ENCODE results near the gene NCOR1.

NCOR1 gene

DNA sequence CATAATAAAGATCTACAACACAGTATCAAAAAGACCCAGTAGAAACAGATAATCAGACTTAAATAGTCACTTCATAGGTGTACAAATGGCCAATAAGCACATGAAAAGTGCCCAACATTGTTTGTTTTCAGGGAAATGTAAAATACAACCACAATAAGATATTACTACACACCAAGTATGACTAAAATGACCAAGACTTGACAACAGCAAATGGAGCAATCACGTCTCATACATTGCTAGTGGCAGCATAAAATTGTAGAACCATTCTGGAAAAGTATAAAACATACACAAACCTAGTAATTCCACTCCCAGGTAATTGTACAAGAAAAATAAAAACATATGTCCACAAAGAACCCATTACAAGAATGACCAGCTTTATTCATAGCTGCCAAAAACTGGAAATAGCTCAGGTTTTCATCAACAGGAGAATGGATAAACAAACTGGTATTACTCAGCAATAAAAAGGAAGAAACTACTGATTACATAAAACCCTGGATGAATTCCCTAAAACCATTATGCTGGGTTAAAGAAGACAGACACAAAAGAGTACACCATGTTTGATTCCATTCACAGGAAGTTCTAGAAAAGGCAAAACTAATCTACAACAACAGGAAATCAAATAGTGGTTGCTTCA is 130.2 kb downstream of the NCOR1 start:
- Histone ChIP-seq H3K9me3 (ENCODE audit: control insufficient read depth, insufficient read depth, low read depth, low read length) (peaks cover 4% of the 10 kb centered on the region), H3K4me1 (ENCODE audit: control insufficient read depth, insufficient read depth, low read length) (no peaks in the 10 kb centered on the region), H3K9ac (ENCODE audit: low read length) (no peak overlapping the region), H3K27me3 (ENCODE audit: control insufficient read depth, insufficient read depth, low read length) (no peaks in the 10 kb centered on the region), H3K36me3 (ENCODE audit: control insufficient read depth, insufficient read depth, low read length) (peaks cover 41% of the 10 kb centered on the region), H3K4me3 (ENCODE audit: low read depth, low read length) (no peak overlapping the region), H3K27ac (ENCODE audit: low read depth, low read length) (no peak overlapping the region)

DNA sequence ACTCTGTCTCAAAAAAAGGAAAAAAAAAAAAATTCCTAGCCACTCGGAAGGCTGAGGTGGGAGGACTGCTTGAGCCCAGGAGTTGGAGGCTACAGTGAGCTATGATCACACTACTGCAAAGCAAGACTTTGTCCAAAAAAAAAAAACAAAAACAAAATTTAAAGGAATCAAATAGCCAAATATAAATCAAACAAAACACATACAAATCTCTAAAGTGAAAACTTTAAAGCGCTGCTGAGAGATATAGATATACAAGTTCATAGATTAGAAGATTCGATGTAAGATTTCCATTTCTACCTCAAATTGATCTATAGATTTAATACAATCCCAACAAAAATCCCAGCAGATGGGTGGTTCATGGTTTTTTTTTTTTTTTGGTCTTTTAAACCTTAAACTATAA is 132.1 kb downstream of the NCOR1 start:
- Histone ChIP-seq H3K9me3 (ENCODE audit: control insufficient read depth, insufficient read depth, low read depth, low read length) (peaks cover 4% of the 10 kb centered on the region), H3K4me3 (ENCODE audit: low read depth, low read length) (no peak overlapping the region), H3K36me3 (ENCODE audit: control insufficient read depth, insufficient read depth, low read length) (peaks cover 58% of the 10 kb centered on the region), H3K27me3 (ENCODE audit: control insufficient read depth, insufficient read depth, low read length) (no peaks in the 10 kb centered on the region), H3K9ac (ENCODE audit: low read length) (no peak overlapping the region), H3K4me1 (ENCODE audit: control insufficient read depth, insufficient read depth, low read length) (no peaks in the 10 kb centered on the region), H3K27ac (ENCODE audit: low read depth, low read length) (no peak overlapping the region)

DNA sequence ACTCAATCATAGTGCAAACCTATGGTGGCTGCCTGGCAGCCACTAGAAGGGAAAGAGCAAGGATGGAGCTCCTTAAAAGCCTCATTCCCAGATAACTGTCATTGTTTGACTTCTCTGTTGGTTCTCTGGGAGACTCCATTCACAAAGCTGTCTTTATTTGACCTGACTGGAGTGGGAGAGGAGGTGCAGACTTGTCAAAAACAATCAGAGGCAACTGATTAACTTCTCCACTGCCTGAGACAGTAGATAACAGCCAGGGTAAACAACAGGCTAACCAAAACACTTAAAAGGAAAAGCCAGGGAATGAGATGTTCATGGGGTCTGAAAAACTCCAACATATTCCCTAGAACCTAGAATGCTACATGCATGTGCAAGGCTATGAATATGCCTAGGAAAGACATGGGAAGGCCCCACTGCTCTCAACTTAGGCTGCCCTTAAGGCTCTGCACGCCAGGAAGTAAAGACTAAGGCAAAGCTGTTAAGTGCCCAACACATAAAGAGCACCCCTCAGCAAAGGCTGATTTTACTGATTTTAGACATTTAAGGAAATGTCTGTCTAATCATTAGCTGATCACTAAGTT is 133.7 kb downstream of the NCOR1 start:
- no peak overlapping the region for H3K4me3 ChIP-seq (ENCODE audit: low read depth, low read length)
- H3K9me3 ChIP-seq (ENCODE audit: control insufficient read depth, insufficient read depth, low read depth, low read length): peaks cover 4% of the 10 kb centered on the region
- H3K9ac ChIP-seq (ENCODE audit: low read length): no peak overlapping the region
- H3K4me1 ChIP-seq (ENCODE audit: control insufficient read depth, insufficient read depth, low read length): no peaks in the 10 kb centered on the region
- peaks cover 61% of the 10 kb centered on the region for H3K36me3 ChIP-seq (ENCODE audit: control insufficient read depth, insufficient read depth, low read length)
- H3K27ac ChIP-seq (ENCODE audit: low read depth, low read length): no peak overlapping the region
- no peaks in the 10 kb centered on the region for H3K27me3 ChIP-seq (ENCODE audit: control insufficient read depth, insufficient read depth, low read length)

DNA sequence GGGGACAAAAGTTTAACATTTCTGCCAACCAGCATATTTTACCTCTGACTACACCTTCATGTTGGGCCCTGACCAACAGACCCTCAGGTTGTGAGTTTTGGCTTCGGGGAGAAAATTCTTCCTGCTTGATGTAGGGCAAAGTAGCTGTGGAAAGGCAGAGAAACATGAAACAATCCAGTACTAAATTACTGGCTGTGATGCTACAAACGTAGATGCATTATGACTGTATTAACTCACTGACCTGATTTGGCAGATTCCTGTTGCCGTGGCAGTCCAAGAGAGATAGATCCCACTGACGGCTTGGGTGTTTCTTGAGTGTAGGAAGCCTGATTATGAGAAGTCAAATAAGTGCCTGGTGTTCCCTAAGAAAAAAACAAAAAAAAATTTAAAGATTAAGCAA is 135.0 kb downstream of the NCOR1 start:
- no peaks in the 10 kb centered on the region for H3K4me1 ChIP-seq (ENCODE audit: control insufficient read depth, insufficient read depth, low read length)
- H3K36me3 ChIP-seq (ENCODE audit: control insufficient read depth, insufficient read depth, low read length): peaks cover 61% of the 10 kb centered on the region
- no peak overlapping the region for H3K27ac ChIP-seq (ENCODE audit: low read depth, low read length)
- H3K9ac ChIP-seq (ENCODE audit: low read length): no peak overlapping the region
- H3K9me3 ChIP-seq (ENCODE audit: control insufficient read depth, insufficient read depth, low read depth, low read length): peaks cover 4% of the 10 kb centered on the region
- no peak overlapping the region for H3K4me3 ChIP-seq (ENCODE audit: low read depth, low read length)
- H3K27me3 ChIP-seq (ENCODE audit: control insufficient read depth, insufficient read depth, low read length): no peaks in the 10 kb centered on the region

DNA sequence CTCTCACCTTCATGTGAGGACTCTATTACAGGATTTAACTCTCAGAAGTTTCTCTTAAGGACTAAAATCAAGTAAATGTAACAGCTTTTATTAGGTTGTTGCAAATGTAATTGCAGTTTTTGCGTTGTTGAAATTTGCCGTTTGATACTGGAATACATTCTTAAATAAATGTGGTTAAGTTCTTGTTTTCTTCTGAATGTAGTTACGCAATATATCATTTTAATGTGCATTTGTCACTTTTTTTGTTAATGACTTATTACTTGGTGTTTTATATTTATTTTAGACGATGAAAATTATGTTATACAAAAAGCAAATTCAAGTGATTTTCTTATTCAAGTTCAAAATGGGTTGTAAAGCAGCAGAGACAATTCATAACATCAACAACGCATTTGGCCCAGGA is 139.4 kb downstream of the NCOR1 start:
- H3K4me1 ChIP-seq (ENCODE audit: control insufficient read depth, insufficient read depth, low read length): no peaks in the 10 kb centered on the region
- peaks cover 81% of the 10 kb centered on the region for H3K36me3 ChIP-seq (ENCODE audit: control insufficient read depth, insufficient read depth, low read length)
- H3K4me3 ChIP-seq (ENCODE audit: low read depth, low read length): no peak overlapping the region
- no peak overlapping the region for H3K9ac ChIP-seq (ENCODE audit: low read length)
- H3K27me3 ChIP-seq (ENCODE audit: control insufficient read depth, insufficient read depth, low read length): no peaks in the 10 kb centered on the region
- no peak overlapping the region for H3K27ac ChIP-seq (ENCODE audit: low read depth, low read length)
- no peaks in the 10 kb centered on the region for H3K9me3 ChIP-seq (ENCODE audit: control insufficient read depth, insufficient read depth, low read depth, low read length)

DNA sequence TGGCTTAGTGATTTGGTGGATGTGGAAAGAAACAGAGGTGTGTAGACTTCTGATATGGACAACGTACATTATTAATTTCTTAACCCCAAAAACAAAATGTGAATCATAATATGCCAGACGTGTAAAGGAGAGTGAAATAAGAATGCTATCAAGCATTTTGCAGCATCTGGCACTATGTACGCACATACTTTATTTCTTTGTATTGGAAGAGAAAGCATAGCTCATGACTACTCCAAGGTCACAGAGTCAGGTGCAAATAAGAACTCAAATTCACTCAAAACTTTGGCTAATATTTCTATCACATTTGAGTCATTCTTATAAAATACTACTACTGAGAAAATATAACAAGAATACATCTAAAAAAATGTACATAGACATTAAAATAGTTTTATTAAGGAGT is 140.9 kb downstream of the NCOR1 start:
- H3K36me3 ChIP-seq (ENCODE audit: control insufficient read depth, insufficient read depth, low read length): peaks cover 84% of the 10 kb centered on the region
- H3K27me3 ChIP-seq (ENCODE audit: control insufficient read depth, insufficient read depth, low read length): no peaks in the 10 kb centered on the region
- H3K4me1 ChIP-seq (ENCODE audit: control insufficient read depth, insufficient read depth, low read length): no peaks in the 10 kb centered on the region
- no peak overlapping the region for H3K27ac ChIP-seq (ENCODE audit: low read depth, low read length)
- H3K9ac ChIP-seq (ENCODE audit: low read length): no peak overlapping the region
- H3K9me3 ChIP-seq (ENCODE audit: control insufficient read depth, insufficient read depth, low read depth, low read length): no peaks in the 10 kb centered on the region
- H3K4me3 ChIP-seq (ENCODE audit: low read depth, low read length): no peak overlapping the region

DNA sequence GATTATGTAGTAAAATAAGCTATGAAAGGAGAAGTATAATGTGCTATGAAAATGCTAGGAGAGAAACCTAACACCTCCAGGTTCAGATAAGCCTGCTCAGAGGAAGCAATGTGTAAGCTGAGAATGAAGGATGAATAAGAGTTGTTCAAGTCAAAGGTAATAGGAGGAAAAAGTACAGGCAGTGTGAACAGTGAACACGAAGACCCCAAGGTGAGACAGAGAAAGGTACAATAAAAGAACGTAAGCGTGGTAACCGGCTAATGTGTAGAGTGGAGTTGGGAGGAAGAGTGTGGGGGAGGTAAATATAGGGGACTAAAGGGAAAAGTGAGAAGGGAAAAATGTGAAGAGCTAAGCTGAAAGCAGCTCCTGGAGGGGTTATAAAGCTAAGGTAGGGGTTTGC is 141.5 kb downstream of the NCOR1 start:
- peaks cover 84% of the 10 kb centered on the region for H3K36me3 ChIP-seq (ENCODE audit: control insufficient read depth, insufficient read depth, low read length)
- no peak overlapping the region for H3K9ac ChIP-seq (ENCODE audit: low read length)
- H3K4me3 ChIP-seq (ENCODE audit: low read depth, low read length): no peak overlapping the region
- no peaks in the 10 kb centered on the region for H3K27me3 ChIP-seq (ENCODE audit: control insufficient read depth, insufficient read depth, low read length)
- no peaks in the 10 kb centered on the region for H3K4me1 ChIP-seq (ENCODE audit: control insufficient read depth, insufficient read depth, low read length)
- H3K27ac ChIP-seq (ENCODE audit: low read depth, low read length): no peak overlapping the region
- no peaks in the 10 kb centered on the region for H3K9me3 ChIP-seq (ENCODE audit: control insufficient read depth, insufficient read depth, low read depth, low read length)

DNA sequence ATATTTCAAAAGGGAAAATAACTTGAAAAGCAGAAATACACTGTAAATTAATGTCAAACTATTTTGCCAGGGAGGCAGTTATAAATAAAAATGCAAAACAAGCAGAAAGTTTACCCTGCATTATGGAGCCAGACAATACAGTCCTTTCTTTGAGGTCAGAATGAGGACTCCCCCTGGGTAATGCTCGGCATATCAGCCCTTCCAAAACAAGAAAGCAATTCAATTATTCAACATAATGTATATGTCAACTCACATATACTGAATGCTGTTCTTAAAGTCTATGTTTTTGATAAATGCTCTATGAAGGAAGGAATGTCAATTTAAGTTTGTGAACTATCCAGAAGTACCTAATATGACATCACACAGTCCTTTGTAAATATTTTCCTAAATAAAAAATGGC is 143.3 kb downstream of the NCOR1 start:
- Histone ChIP-seq H3K27ac (ENCODE audit: low read depth, low read length) (no peak overlapping the region), H3K9me3 (ENCODE audit: control insufficient read depth, insufficient read depth, low read depth, low read length) (no peaks in the 10 kb centered on the region), H3K4me1 (ENCODE audit: control insufficient read depth, insufficient read depth, low read length) (no peaks in the 10 kb centered on the region), H3K36me3 (ENCODE audit: control insufficient read depth, insufficient read depth, low read length) (peaks cover 90% of the 10 kb centered on the region), H3K27me3 (ENCODE audit: control insufficient read depth, insufficient read depth, low read length) (no peaks in the 10 kb centered on the region), H3K9ac (ENCODE audit: low read length) (no peak overlapping the region), H3K4me3 (ENCODE audit: low read depth, low read length) (no peak overlapping the region)

DNA sequence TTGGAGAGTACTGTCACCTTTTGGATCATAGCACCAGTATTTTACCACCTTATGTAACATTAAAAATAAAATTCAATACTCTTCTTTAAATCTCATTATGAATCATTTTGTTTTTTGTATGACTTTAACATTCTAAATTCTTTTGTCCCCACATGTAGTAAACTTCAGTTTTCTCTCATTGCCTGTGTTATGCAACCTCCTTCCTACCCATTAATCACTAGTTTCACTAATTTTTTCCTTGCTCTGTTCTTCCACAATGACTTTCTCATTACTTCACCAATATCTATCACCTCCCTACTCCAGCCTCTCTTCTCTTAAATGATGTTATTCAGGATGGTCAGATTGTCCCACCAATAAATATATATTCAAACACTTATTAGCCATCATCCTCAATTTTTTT is 147.0 kb downstream of the NCOR1 start:
- peaks cover 93% of the 10 kb centered on the region for H3K36me3 ChIP-seq (ENCODE audit: control insufficient read depth, insufficient read depth, low read length)
- no peak overlapping the region for H3K4me3 ChIP-seq (ENCODE audit: low read depth, low read length)
- no peak overlapping the region for H3K27ac ChIP-seq (ENCODE audit: low read depth, low read length)
- no peaks in the 10 kb centered on the region for H3K4me1 ChIP-seq (ENCODE audit: control insufficient read depth, insufficient read depth, low read length)
- no peaks in the 10 kb centered on the region for H3K9me3 ChIP-seq (ENCODE audit: control insufficient read depth, insufficient read depth, low read depth, low read length)
- H3K27me3 ChIP-seq (ENCODE audit: control insufficient read depth, insufficient read depth, low read length): no peaks in the 10 kb centered on the region
- H3K9ac ChIP-seq (ENCODE audit: low read length): no peak overlapping the region

DNA sequence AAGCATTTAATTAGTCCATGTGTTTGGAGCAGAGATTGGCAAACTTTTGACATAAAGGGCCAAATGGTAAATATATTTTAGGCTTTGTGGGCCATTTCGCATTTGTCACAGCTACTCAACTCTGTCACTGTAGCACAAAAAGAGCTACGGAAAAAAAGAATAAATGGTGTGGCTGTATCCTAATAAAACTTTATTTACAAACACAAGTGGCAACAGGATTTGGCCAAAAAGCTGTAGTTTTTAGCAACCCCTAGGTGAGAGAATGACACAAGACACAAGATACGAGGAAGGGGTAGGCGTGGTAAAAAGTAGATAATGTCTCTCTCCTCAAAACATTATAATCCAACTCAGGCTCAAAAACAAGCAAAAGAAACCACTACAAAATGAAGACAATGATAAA is 149.2 kb downstream of the NCOR1 start:
- peaks cover 96% of the 10 kb centered on the region for H3K36me3 ChIP-seq (ENCODE audit: control insufficient read depth, insufficient read depth, low read length)
- H3K4me3 ChIP-seq (ENCODE audit: low read depth, low read length): no peak overlapping the region
- no peaks in the 10 kb centered on the region for H3K9me3 ChIP-seq (ENCODE audit: control insufficient read depth, insufficient read depth, low read depth, low read length)

DNA sequence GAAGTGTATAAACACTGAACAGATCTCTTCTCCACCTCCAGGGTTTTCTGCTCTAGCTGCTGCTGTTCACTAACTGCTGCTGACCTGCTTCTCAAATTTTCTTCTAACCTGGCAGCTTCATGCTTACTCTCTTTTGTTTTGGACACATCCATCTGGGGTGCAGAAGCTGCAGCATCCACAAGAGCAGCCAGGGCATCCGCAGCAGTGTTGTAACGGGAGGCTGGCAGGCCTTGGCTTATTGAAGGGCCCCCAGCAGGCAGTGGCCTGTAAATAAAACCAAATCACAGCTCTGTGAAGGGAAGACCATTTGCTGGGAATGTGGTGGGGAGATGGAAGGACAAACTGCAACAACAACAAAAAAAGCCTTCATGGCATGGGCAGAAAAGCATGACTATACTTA is 153.7 kb downstream of the NCOR1 start:
- Histone ChIP-seq H3K9ac (ENCODE audit: low read length) (no peak overlapping the region), H3K4me1 (ENCODE audit: control insufficient read depth, insufficient read depth, low read length) (no peaks in the 10 kb centered on the region), H3K4me3 (ENCODE audit: low read depth, low read length) (no peak overlapping the region), H3K36me3 (ENCODE audit: control insufficient read depth, insufficient read depth, low read length) (peaks cover 93% of the 10 kb centered on the region), H3K27me3 (ENCODE audit: control insufficient read depth, insufficient read depth, low read length) (no peaks in the 10 kb centered on the region), H3K27ac (ENCODE audit: low read depth, low read length) (no peak overlapping the region), H3K9me3 (ENCODE audit: control insufficient read depth, insufficient read depth, low read depth, low read length) (no peaks in the 10 kb centered on the region)

More for the DNA sequence above, 149.2 kb downstream of the NCOR1 start:
- Histone ChIP-seq H3K4me1 (ENCODE audit: control insufficient read depth, insufficient read depth, low read length) (no peaks in the 10 kb centered on the region), H3K9ac (ENCODE audit: low read length) (no peak overlapping the region), H3K27me3 (ENCODE audit: control insufficient read depth, insufficient read depth, low read length) (no peaks in the 10 kb centered on the region), H3K27ac (ENCODE audit: low read depth, low read length) (no peak overlapping the region)

Measured in HUES6 (cell line).